Measurements from ENCODE around the gene PADI6. TPM values are rescaled to one million over a fixed set of nuclear protein-coding genes. Genes with fewer than 3 reads are reported as not detected.

The PADI6 gene
- total RNA-seq, 1 experiment from 2014 or later = not detected

DNA sequence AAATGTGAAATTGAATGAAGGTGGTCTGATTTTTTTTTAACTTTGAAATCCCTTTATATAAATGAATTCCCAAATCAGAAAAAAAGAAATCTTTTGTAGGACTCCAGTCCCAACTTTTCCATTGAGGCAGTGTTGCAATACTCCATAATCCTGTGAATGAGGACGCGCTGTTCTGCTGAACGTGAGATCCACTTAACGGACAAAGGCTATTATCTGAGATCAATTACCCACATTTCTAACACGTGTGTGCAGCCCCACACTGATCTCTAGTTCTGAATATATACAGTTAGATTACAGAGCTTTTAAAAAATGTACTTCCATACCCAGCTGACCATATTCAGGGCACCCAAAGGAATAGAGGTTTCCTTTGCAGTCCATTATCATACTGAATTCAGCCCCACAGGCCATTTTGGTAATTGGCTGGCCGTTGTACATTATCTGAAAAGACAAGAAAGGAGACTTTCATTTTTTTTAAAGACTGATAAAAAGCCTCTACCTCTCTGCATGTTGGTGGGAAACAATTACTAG lies 48.5 kb downstream of the PADI6 start:
- no peak for DNase-seq (ENCODE audit: unreplicated experiment)
- TSS peak; percentile 5 for BruUV-seq (replicated peaks)
- no peaks in the 10 kb centered on the region for H3K9me3 Mint-ChIP-seq (ENCODE audit: unreplicated experiment)
- H3K36me3 Mint-ChIP-seq (ENCODE audit: insufficient read depth, unreplicated experiment) = peaks cover 96% of the 10 kb centered on the region
- no peak overlapping the region for H3K4me3 Mint-ChIP-seq (ENCODE audit: unreplicated experiment)
- no peaks in the 10 kb centered on the region for H3K4me1 Mint-ChIP-seq (ENCODE audit: insufficient read depth, unreplicated experiment)
- intact Hi-C loops (cut with micrococcal nuclease) = loop anchor here (1.0 to 5.0 kb wide), 2 partner anchors 67 to 186 kb away; no protein-coding TSS in a partner anchor
- CTCF ChIA-PET = interaction anchor here (0.7 to 1.3 kb wide), 5 partner anchors 10 to 353 kb away, joined by 3 to 7 read pairs (median 3); no protein-coding TSS in a partner anchor
- TF ChIP-seq, protein P1, sequence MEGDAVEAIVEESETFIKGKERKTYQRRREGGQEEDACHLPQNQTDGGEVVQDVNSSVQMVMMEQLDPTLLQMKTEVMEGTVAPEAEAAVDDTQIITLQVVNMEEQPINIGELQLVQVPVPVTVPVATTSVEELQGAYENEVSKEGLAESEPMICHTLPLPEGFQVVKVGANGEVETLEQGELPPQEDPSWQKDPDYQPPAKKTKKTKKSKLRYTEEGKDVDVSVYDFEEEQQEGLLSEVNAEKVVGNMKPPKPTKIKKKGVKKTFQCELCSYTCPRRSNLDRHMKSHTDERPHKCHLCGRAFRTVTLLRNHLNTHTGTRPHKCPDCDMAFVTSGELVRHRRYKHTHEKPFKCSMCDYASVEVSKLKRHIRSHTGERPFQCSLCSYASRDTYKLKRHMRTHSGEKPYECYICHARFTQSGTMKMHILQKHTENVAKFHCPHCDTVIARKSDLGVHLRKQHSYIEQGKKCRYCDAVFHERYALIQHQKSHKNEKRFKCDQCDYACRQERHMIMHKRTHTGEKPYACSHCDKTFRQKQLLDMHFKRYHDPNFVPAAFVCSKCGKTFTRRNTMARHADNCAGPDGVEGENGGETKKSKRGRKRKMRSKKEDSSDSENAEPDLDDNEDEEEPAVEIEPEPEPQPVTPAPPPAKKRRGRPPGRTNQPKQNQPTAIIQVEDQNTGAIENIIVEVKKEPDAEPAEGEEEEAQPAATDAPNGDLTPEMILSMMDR (IDR thresholded peaks at IDR 0.05; ENCODE audit: unreplicated experiment) = no peak
- H3K27ac Mint-ChIP-seq (ENCODE audit: low read depth, unreplicated experiment) = no peak overlapping the region
- H3K27me3 Mint-ChIP-seq (ENCODE audit: insufficient read depth, unreplicated experiment) = no peaks in the 10 kb centered on the region
- POLR2A ChIA-PET = interaction anchor here (0.5 to 0.7 kb wide), 3 partner anchors 13 to 1161 kb away, joined by 3 read pairs; no protein-coding TSS in a partner anchor

DNA sequence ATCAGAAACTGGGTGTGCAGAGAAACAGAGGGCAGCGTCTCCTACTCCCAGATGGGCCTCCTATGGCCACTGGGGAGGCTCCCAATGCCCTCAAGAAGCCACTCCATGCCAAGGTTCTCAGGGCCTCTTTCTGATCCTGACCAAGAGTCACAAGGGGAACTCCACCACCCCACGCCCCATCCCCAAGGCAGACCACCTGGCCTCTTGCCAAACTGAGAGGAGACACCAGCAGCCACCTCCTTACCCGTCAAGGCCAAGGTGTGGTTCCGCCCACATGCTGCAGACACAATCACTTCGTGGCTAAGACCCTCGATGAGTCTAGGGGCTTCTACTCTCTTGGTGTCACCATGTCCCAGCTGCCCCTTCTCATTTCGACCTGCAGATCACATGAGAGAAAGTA lies 50.5 kb downstream of the PADI6 start:
- no peaks in the 10 kb centered on the region for H3K27me3 Mint-ChIP-seq (ENCODE audit: insufficient read depth, unreplicated experiment)
- no peaks in the 10 kb centered on the region for H3K9me3 Mint-ChIP-seq (ENCODE audit: unreplicated experiment)
- intact Hi-C loops (cut with micrococcal nuclease) = loop anchor here (5.0 kb wide), 1 partner anchor 65 kb away; no protein-coding TSS in a partner anchor
- no peak overlapping the region for H3K27ac Mint-ChIP-seq (ENCODE audit: low read depth, unreplicated experiment)
- no peak for DNase-seq (ENCODE audit: unreplicated experiment)
- ChIA-PET POLR2A (no interaction called here), CTCF (interaction anchor here (0.5 to 0.7 kb wide), 3 partner anchors 57 to 166 kb away, joined by 3 read pairs; no protein-coding TSS in a partner anchor)
- no peaks in the 10 kb centered on the region for H3K4me1 Mint-ChIP-seq (ENCODE audit: insufficient read depth, unreplicated experiment)
- BruUV-seq (replicated peaks) = no TSS peak
- no peak overlapping the region for H3K4me3 Mint-ChIP-seq (ENCODE audit: unreplicated experiment)
- H3K36me3 Mint-ChIP-seq (ENCODE audit: insufficient read depth, unreplicated experiment) = peaks cover 95% of the 10 kb centered on the region
- TF ChIP-seq, protein P1 (IDR thresholded peaks at IDR 0.05; ENCODE audit: unreplicated experiment) = no peak

DNA sequence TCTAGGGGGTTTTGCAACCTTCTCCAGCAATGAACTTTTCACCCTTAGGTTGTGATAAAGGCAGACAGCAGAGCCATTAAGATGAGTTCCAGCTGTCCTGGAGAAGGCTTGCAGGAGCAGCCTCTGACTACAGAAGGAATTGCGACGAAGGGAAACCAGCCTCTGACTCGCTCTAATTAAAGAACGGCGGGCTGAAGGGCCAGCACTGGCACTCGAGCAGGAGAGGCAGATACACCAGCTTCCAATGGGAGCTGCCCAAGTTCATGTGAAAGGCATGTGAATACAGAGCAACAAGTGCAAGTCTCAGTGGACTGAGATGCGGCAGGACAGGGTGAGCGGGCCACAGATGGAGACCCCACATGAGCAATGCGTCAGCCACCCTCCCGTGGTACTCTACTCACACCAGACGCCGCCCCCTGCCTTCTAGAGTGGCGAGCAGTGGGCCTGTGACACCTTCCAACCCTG lies 51.8 kb downstream of the PADI6 start:
- Mint-ChIP-seq H3K27me3 (ENCODE audit: insufficient read depth, unreplicated experiment) (no peaks in the 10 kb centered on the region), H3K4me3 (ENCODE audit: unreplicated experiment) (no peak overlapping the region), H3K27ac (ENCODE audit: low read depth, unreplicated experiment) (no peak overlapping the region), H3K4me1 (ENCODE audit: insufficient read depth, unreplicated experiment) (peaks cover 3% of the 10 kb centered on the region), H3K36me3 (ENCODE audit: insufficient read depth, unreplicated experiment) (peaks cover 95% of the 10 kb centered on the region), H3K9me3 (ENCODE audit: unreplicated experiment) (no peaks in the 10 kb centered on the region)
- DNase-seq (ENCODE audit: unreplicated experiment) = no peak
- TF ChIP-seq, protein P1 (IDR thresholded peaks at IDR 0.05; ENCODE audit: unreplicated experiment) = no peak
- no TSS peak for BruUV-seq (replicated peaks)
- intact Hi-C loops (cut with micrococcal nuclease) = loop anchor here (5.0 kb wide), 1 partner anchor 63 kb away; no protein-coding TSS in a partner anchor
- ChIA-PET CTCF (no interaction called here), POLR2A (no interaction called here)

DNA sequence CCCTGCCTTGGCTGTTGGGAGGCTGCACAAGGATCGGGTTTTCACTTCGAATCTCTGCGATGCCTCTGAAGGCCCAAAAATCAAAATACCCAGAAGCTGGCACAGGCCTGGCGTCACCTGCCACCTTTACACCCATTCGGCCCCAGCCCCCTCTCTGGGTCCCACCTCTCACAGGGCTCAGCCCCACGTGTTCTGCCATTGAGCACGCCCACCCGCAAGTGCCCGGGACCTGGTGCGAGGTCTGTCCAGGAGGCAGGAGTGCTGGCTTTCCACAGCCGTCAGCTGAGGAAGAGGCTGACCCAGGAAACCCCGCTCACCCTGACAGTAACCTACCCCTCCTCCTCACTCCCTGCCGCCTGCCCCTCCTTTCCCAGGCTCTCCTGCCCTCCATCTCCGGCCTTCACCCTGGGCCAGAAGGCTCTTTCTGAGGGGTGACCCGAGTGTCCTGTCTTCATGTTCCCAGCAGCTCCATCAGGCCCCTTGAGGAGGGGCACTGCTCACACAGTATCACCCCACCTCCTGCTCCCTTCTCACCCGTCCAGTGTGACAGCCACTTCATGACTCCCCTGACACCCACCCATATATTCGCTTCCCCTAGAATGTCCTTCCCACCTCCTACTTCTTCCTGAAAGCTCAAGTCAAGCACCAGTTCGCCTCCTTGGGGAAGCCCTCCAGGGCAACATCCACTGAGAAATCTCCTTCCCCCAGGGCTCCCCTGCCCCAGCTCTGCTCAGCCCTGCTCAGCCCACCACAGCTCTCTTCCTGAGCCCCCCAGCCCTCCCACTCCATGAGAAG lies 54.0 kb downstream of the PADI6 start:
- no peak overlapping the region for H3K27ac Mint-ChIP-seq (ENCODE audit: low read depth, unreplicated experiment)
- ChIA-PET CTCF (interaction anchor here (0.5 kb wide), 1 partner anchor 147 kb away, joined by 3 read pairs; no protein-coding TSS in a partner anchor), POLR2A (interaction anchor here (0.6 kb wide), 2 partner anchors 187 to 1991 kb away, joined by 3 to 6 read pairs; no protein-coding TSS in a partner anchor)
- intact Hi-C loops (cut with micrococcal nuclease) = no loop called here
- no peak overlapping the region for H3K4me3 Mint-ChIP-seq (ENCODE audit: unreplicated experiment)
- H3K9me3 Mint-ChIP-seq (ENCODE audit: unreplicated experiment) = no peaks in the 10 kb centered on the region
- H3K27me3 Mint-ChIP-seq (ENCODE audit: insufficient read depth, unreplicated experiment) = no peaks in the 10 kb centered on the region
- peaks cover 94% of the 10 kb centered on the region for H3K36me3 Mint-ChIP-seq (ENCODE audit: insufficient read depth, unreplicated experiment)
- TF ChIP-seq, protein P1 (IDR thresholded peaks at IDR 0.05; ENCODE audit: unreplicated experiment) = no peak
- H3K4me1 Mint-ChIP-seq (ENCODE audit: insufficient read depth, unreplicated experiment) = peaks cover 3% of the 10 kb centered on the region
- no peak for DNase-seq (ENCODE audit: unreplicated experiment)
- BruUV-seq (replicated peaks) = no TSS peak
